NT2/D1 (cell line): Measurements from ENCODE around the gene GRAMD4.

Source experiments
- DNase-seq: peaks from one replicate; pipeline ENCODE4 v3.0.0-alpha.2; 2011; ENCODE audit warnings: low read depth, low spot score
- H3K27me3 ChIP-seq: 2 replicates; pipeline ENCODE4 v1.6.0; 2011; ENCODE audit warnings: mild to moderate bottlenecking; ENCODE audit not compliant: insufficient read length, insufficient read depth
- H3K36me3 ChIP-seq: 2 replicates; pipeline ENCODE4 v1.6.1; 2011; ENCODE audit warnings: mild to moderate bottlenecking, low read length, mixed read lengths; ENCODE audit not compliant: insufficient read depth, insufficient read length
- H3K4me1 ChIP-seq: 2 replicates; pipeline ENCODE4 v1.5.1; 2011; ENCODE audit not compliant: insufficient read depth, insufficient read length
- H3K4me3 ChIP-seq: 2 replicates; pipeline ENCODE4 v1.5.1; 2011; ENCODE audit warnings: low read depth; ENCODE audit not compliant: insufficient read length
- H3K9ac ChIP-seq: 2 replicates; pipeline ENCODE4 v1.6.0; 2011; ENCODE audit warnings: low read depth; ENCODE audit not compliant: insufficient read length
- H3K9me3 ChIP-seq: 2 replicates; pipeline ENCODE4 v1.5.1; 2011; ENCODE audit warnings: mild to moderate bottlenecking, low read length; ENCODE audit not compliant: insufficient read depth
- SUZ12 ChIP-seq: IDR thresholded peaks from 2 replicates; pipeline ENCODE4 v1.6.1; 2011; ENCODE audit not compliant: insufficient read length, insufficient read depth; ENCODE audit errors: extremely low read depth
- YY1 ChIP-seq: IDR thresholded peaks from 2 replicates; pipeline ENCODE4 v1.6.1; 2011; ENCODE audit not compliant: insufficient read length, insufficient read depth
- ZNF274 ChIP-seq: IDR thresholded peaks from 2 replicates; pipeline ENCODE4 v1.6.1; 2011; ENCODE audit warnings: mild to moderate bottlenecking, low read depth, low read length

GRAMD4 gene

DNA sequence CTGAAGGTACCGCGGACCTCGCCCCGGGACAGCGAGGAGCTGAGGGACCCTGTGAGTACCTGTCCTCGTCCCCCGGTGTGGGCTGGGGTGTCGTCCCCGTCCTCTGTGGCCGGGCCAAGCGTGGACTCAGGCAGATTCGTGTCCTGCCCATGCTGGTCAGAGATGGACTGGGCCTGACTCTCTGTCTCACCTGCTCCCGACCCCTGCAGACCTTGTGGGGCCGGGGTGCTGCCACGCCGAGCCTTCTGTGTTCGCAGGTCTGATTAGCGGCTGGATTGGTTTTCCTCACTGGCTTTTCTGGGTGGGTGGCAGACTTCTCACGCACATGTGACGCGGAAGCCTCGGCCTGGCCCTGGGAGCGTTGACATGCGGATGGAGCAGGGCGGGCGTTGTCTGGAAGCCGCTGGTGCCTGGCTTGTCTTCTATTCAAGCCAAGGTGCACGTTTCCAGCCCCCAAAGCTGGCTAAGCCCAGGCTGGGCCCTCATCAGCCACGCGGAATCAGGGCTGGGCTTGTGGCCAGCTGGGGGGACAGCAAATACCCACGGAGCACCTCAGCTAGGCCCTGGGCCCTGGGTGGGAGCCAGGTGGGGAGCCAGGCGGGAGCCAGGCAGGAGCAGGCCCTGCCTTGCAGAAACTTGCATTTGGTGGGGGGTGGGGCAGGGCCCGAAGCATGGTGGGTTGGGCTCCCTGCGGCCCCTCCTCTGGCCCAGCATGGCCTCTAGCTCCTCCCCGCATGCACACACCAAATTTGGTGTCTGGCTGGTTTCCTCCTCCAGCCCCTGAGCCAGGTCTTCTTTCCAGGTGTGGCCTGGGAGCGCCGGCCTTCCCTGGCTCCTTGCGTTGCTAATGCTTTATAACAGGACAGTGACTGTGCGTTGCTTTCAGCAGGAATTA lies 7.0 kb downstream of the GRAMD4 start:
- DNase-seq = peak; percentile 39
- Histone ChIP-seq H3K27me3 (no peaks in the 10 kb centered on the region), H3K4me3 (no peak overlapping the region), H3K9ac (peak overlapping the region; percentile 57), H3K4me1 (peaks cover 14% of the 10 kb centered on the region), H3K36me3 (no peaks in the 10 kb centered on the region), H3K9me3 (no peaks in the 10 kb centered on the region)
- no peak for TF ChIP-seq ZNF274
- TF ChIP-seq YY1 = no peak

DNA sequence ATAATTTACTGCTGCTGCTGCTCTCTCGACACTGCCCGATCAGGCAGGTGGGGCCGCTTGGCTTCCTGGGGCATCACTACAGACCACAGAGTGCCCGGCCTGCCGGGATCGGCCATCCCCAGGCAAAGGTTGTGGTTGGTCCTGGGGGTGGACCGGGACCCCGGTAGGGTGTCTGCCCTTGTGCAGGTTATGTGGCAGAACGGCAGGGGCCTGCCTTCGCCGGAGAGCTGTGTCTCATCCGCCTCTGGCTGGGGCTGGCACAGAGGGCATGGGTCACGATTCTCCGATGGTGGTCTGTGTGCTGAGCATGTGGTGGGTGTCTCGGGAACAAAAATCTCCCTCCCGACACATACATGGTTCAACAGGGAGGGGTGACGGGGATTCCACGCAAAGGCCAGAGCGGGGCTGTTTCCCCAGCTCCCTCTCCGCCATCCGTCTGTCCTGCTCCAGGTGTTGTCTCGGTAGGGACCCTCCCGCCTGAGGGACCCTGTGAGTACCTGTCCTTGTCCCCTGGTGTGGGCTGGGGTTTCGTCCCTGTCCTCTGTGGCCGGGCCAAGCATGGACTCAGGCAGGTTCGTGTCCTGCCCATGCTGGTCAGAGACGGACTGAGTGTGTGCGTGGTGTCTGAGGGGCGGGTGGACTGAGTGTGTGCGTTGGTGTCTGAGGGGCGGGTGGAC lies 7.8 kb downstream of the GRAMD4 start:
- Histone ChIP-seq H3K27me3 (no peaks in the 10 kb centered on the region), H3K9ac (no peak overlapping the region), H3K36me3 (no peaks in the 10 kb centered on the region), H3K4me3 (no peak overlapping the region), H3K9me3 (no peaks in the 10 kb centered on the region), H3K4me1 (peaks cover 14% of the 10 kb centered on the region)
- DNase-seq = no peak
- TF ChIP-seq YY1 (no peak), ZNF274 (no peak), SUZ12 (no peak)

DNA sequence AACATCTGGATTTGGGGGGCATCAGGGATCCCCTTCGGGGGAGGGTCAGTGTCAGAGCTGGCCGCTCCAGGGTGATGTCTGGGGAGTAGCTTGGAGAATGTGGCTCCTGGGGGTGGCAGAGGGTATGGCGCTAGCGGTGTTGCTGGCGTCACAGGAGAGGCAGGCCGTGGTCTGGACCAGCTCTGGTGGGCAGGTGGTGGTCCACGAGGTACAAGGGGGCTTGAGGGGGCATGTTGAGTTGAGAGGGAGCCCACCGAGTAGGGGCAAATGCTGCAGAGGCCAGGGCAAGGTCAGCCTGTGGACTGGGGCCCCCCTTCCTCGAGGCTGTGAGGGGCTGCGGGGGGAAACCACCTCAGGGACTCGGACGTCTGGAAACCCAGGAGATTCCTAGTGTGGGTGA lies 8.6 kb downstream of the GRAMD4 start:
- H3K36me3 ChIP-seq = no peaks in the 10 kb centered on the region
- H3K27me3 ChIP-seq = no peaks in the 10 kb centered on the region
- no peak overlapping the region for H3K4me3 ChIP-seq
- DNase-seq = no peak
- H3K4me1 ChIP-seq = peaks cover 14% of the 10 kb centered on the region
- H3K9ac ChIP-seq = no peak overlapping the region
- H3K9me3 ChIP-seq = no peaks in the 10 kb centered on the region
- TF ChIP-seq ZNF274 (no peak), SUZ12 (no peak), YY1 (no peak)

DNA sequence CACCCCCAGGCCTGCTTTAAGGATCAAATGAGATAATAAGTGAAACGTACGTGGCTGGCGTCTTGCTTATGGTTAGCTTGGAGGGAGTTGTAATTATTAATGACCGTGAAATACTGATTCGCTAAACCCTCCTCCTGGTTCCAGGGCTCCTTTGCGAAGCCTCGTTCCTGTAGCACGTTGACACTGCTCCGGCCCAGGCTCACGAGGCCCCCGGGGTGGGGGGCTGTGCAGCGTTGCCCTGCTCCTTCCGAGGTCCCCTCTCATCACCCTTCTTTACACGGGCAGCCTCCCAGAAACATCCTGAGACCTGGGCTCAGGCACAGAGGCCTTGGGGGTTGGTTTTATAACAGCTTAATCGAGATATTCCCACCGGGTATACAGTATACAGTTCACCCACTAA lies 9.1 kb downstream of the GRAMD4 start:
- H3K36me3 ChIP-seq = no peaks in the 10 kb centered on the region
- DNase-seq = no peak
- H3K27me3 ChIP-seq = no peaks in the 10 kb centered on the region
- H3K4me1 ChIP-seq = peaks cover 14% of the 10 kb centered on the region
- no peak for TF ChIP-seq YY1
- no peak for TF ChIP-seq SUZ12
- TF ChIP-seq ZNF274 = no peak
- H3K4me3 ChIP-seq = no peak overlapping the region
- H3K9me3 ChIP-seq = no peaks in the 10 kb centered on the region
- H3K9ac ChIP-seq = no peak overlapping the region

DNA sequence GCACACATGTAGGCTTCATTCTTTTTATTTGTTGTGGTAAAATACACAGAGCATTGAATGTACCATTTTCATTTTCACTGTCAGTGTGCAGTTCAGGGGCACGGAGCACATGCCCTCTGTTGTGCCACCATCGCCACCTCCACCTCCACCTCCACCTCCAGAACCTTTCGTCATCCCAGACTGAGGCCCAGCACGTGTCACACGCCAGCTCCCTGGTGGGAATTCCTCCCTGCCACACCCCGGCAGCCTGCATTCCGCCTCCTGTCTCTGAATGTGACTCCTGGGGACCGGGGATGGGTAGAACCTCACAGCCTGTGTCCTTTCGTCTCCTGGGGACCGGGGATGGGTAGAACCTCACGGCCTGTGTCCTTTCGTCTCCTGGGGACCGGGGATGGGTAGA lies 10.9 kb downstream of the GRAMD4 start:
- no peak overlapping the region for H3K9ac ChIP-seq
- TF ChIP-seq ZNF274 (no peak), YY1 (no peak), SUZ12 (no peak)
- no peak for DNase-seq

DNA sequence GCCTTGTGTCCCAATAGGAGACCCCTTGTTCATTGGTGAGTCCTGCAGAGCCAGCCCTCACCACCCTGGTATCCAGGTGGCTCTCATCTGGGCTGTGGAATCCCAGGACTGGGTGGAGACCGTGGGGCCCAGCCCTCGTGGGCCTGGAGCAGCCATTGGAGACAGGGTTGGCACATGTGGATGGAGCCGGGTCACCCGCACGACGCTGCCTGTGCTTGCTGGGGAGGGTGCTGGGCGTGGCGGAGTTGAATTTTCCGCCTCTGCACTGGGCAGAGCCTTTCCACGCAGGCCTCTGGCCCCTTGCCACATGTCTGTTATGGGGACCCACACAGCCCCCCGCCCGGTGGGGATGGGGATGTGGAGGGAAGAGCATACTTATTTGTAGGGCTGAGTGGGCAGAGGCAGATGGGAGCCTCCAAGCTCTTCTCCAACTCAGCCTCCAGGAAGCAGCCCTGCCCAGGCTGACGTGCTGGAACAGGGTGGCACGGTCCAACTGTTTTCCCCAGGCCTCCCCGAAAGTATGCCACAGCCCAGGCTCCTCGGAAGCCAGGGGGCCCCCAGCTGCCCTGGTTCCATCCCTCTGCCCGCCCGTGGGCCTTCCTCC lies 12.6 kb downstream of the GRAMD4 start:
- Histone ChIP-seq H3K9ac (no peak overlapping the region), H3K4me1 (peaks cover 10% of the 10 kb centered on the region), H3K9me3 (no peaks in the 10 kb centered on the region), H3K4me3 (no peak overlapping the region), H3K36me3 (no peaks in the 10 kb centered on the region), H3K27me3 (no peaks in the 10 kb centered on the region)
- no peak for TF ChIP-seq ZNF274
- no peak for TF ChIP-seq YY1
- TF ChIP-seq SUZ12 = no peak
- no peak for DNase-seq

More for the DNA sequence above, 10.9 kb downstream of the GRAMD4 start:
- Histone ChIP-seq H3K9me3 (no peaks in the 10 kb centered on the region), H3K36me3 (no peaks in the 10 kb centered on the region), H3K4me1 (peaks cover 14% of the 10 kb centered on the region), H3K27me3 (no peaks in the 10 kb centered on the region), H3K4me3 (no peak overlapping the region)
